Gastroesophageal sphincter (tissue), 3 donors: ENCODE data around the gene MPRIP.

Experiments used
- POLR2A ChIP-seq, 2 donors: fragments of 450-650 bp; IDR thresholded peaks; one replicate each; pipeline ENCODE4 v1.6.1; 2017; ENCODE audit warnings: antibody characterized with exemption in 2 of 2, mild to moderate bottlenecking in 2 of 2, moderate library complexity in 1 of 2
- POLR2AphosphoS5 ChIP-seq: sonication (generic); formaldehyde crosslinking; IDR thresholded peaks from one replicate; pipeline ENCODE4 v1.6.1; 2017; ENCODE audit warnings: antibody characterized with exemption
- TF ChIP-seq, protein P1 (sequence below), 4 experiments: fragments of 200-600 bp in 2 of 4; fragments of 450-650 bp in 2 of 4; sonication (generic) in 1 of 4; IDR thresholded peaks; one replicate each; pipeline ENCODE4 v1.5.1; 2017 to 2019; ENCODE audit warnings: antibody characterized with exemption in 4 of 4, mild to moderate bottlenecking in 2 of 4, moderate library complexity in 2 of 4

DNA sequence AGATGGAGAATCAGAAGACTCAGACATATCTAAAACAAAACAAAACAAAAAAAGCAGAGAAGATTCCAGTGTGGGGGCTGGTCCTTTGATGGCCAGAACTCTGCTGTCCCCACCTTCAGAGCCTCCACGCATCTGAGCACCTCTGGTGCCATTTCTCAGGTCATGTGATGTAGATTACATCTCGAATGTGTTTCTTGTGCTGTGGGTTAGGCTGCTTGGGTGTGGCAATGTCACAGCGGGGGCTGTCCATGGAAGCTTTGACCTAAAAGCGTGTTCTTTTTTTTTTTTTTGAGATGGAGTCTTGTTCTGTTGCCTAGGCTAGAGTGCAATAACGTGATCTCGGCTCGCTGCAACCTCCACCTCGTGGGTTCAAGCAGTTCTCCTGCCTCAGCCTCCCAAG, 112.7 kb downstream of the MPRIP start:
- TF ChIP-seq, protein P1, sequence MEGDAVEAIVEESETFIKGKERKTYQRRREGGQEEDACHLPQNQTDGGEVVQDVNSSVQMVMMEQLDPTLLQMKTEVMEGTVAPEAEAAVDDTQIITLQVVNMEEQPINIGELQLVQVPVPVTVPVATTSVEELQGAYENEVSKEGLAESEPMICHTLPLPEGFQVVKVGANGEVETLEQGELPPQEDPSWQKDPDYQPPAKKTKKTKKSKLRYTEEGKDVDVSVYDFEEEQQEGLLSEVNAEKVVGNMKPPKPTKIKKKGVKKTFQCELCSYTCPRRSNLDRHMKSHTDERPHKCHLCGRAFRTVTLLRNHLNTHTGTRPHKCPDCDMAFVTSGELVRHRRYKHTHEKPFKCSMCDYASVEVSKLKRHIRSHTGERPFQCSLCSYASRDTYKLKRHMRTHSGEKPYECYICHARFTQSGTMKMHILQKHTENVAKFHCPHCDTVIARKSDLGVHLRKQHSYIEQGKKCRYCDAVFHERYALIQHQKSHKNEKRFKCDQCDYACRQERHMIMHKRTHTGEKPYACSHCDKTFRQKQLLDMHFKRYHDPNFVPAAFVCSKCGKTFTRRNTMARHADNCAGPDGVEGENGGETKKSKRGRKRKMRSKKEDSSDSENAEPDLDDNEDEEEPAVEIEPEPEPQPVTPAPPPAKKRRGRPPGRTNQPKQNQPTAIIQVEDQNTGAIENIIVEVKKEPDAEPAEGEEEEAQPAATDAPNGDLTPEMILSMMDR (IDR thresholded peaks at IDR 0.05) = no peak
- TF ChIP-seq POLR2A (IDR thresholded peaks at IDR 0.05) = no peak
- TF ChIP-seq POLR2AphosphoS5 = no peak
